HG03457 (cell line): Measurements from ENCODE around the gene PAPPA.

ENCODE experiments used
- ATAC-seq: cut with Tn5 transposase; IDR thresholded peaks from one replicate; pipeline ENCODE4 v1.9.1; 2021; ENCODE audit warnings: moderate number of reproducible peaks; ENCODE audit not compliant: unreplicated experiment

The PAPPA gene

GRCh38 chr9:116340270-116340669, 186.7 kb downstream of the PAPPA start:
- no peak for ATAC-seq

DNA sequence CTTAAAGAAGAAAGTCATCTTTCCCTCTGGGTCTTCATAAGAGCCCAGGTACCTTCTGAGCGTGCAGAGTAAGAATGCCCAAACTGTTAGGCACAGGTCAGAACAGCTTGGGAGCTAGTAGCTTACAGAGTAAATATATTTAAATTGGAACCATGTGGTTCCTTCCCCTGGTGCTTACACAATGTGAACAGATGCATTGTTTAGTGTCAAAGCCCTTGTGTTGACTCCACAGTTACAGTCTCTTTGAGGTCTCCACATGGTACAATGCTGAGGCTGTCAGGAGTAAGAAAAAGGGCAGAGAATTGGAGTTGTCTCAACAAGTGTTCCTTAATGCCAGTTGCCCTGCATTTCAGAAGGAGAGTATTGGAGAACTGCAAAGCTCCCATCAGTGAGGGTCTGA, 188.5 kb downstream of the PAPPA start:
- ATAC-seq, result no peak

- no peak for ATAC-seq
Measured at GRCh38 chr9:116342941-116343340, 189.3 kb downstream of the PAPPA start.

GRCh38 chr9:116344416-116344815, 190.8 kb downstream of the PAPPA start:
- no peak for ATAC-seq

- no peak for ATAC-seq
Measured at GRCh38 chr9:116345393-116345792, 191.8 kb downstream of the PAPPA start.

DNA sequence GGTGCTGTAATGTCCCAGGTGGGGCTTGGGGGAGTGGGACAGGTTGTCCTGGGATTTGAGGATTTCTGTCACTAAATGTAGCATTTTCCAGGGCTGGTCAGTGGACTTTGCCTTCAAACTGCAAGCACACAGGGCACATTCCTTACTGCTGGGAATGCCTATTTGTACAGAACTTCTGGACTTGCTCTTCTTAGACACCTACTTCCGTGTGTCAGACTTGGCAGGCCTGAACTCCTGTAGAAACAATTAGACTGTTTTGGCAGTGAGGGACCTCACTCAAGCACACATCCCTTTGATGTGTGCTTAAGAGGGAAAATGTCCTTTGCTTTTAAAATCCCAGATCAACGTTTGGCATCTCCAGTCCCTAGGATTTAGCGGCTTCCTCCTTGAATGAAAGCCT, 192.2 kb downstream of the PAPPA start:
- no peak for ATAC-seq

- ATAC-seq, result no peak
Measured at GRCh38 chr9:116349684-116350083, 196.1 kb downstream of the PAPPA start.

GRCh38 chr9:116350213-116350612, 196.6 kb downstream of the PAPPA start:
- no peak for ATAC-seq

- ATAC-seq, result no peak
Measured at GRCh38 chr9:116352958-116353357, 199.4 kb downstream of the PAPPA start.

GRCh38 chr9:116355153-116355921, 201.7 kb downstream of the PAPPA start:
- ATAC-seq, result no peak

GRCh38 chr9:116358251-116358650, 204.7 kb downstream of the PAPPA start:
- no peak for ATAC-seq

DNA sequence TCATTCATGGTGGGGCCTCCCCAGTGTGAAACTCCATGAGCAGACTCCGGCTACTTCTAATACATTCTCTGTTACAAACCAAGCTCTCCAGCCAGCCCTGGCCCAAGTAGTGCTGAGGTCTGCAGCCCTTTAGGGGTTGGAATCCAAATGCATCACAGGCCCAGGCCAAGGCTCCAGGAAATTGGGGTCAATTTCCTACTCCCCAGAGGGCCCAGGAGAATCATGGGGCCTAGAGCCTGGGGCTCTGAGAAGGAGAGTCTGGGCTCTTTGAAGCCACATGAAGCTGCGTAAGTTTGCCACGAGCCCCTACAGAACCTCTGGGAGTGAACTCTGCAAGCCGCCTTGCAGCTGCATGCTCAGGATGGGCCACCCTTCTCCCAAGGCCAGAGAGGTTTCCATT, 206.4 kb downstream of the PAPPA start:
- no peak for ATAC-seq

DNA sequence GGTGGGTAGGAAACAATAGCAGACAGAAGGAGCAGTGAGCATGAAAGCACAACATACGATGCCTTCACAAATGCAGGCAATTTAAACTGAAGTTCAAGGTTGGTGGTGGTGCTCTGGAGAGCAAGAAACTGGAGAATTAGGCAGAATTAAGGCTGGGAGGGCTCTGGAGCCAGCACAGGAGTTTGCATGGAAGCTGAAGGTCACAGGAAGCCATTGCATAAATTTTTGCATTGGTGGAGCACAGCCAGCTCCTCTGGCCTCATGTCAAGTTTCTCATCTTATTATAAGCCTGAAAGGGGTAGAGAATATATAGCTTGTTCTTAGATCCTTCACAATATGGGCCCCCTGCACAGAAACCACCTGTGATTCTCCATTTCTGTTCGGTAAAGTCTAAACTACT, 207.4 kb downstream of the PAPPA start:
- ATAC-seq, result no peak

- no peak for ATAC-seq
Measured at GRCh38 chr9:116361547-116361946, 208.0 kb downstream of the PAPPA start.

GRCh38 chr9:116362493-116362892, 208.9 kb downstream of the PAPPA start:
- no peak for ATAC-seq

DNA sequence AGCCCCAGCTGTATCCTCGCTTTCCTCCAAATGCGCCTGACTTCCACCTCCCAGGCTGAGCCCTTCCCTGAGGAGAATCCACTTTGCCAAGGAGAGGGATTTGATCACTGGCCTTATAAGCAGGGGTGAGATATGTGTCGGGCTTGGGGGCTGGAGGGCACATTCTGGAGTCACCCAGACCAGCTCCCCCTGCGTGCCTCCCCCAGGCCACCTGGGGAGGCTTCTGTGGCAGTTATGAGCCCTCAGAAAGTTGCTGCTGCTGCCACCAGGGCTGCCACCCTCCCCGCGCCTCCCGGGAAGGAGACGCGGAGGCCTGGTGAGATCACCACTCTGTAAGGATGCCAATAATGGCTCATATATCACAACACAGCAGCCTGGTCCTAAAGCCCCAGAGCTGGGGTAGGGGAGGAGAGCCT, 211.5 kb downstream of the PAPPA start:
- no peak for ATAC-seq

- ATAC-seq, result no peak
Measured at GRCh38 chr9:116366241-116366640, 212.7 kb downstream of the PAPPA start.

DNA sequence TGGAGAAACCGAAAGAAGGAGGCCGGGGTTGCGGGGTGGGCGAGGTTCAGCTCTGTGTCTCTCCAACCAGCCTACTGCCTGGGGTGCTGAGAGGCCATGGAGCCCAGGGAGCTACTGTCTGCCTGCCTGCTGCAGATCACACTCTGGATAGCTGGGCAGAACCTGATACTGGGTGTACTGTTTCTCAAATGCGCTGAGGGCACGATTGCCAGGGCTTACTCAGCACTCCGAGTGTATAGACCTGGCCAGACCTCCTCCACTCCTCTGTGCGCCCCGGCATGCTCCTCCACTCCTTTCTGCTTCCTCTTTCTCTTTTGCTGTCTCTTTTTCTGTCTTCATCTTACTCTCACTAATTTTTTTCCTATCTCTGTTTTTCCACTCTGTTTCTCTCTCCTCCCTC, 215.1 kb downstream of the PAPPA start:
- no peak for ATAC-seq

DNA sequence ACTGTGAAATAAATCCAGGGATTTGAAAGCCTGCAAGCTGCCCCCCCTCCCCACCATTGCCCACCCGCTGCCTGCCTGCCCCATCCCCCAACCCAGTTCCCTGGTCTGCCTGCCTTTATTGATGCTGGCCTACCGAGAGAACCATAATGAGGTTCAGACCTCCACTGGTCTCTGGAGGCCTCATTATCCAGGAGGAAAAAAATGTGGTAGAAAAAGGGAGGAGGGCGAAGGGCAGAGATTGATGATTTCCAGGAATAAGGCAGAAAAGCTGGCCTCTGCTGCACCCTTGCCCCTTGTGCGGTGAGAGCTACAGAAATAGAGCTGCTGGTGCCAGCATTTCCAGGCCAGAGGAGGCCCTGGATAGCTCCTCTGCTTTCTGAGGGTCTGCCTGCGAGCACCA, 216.1 kb downstream of the PAPPA start:
- ATAC-seq, result no peak

GRCh38 chr9:116370556-116370955, 217.0 kb downstream of the PAPPA start:
- ATAC-seq, result no peak

DNA sequence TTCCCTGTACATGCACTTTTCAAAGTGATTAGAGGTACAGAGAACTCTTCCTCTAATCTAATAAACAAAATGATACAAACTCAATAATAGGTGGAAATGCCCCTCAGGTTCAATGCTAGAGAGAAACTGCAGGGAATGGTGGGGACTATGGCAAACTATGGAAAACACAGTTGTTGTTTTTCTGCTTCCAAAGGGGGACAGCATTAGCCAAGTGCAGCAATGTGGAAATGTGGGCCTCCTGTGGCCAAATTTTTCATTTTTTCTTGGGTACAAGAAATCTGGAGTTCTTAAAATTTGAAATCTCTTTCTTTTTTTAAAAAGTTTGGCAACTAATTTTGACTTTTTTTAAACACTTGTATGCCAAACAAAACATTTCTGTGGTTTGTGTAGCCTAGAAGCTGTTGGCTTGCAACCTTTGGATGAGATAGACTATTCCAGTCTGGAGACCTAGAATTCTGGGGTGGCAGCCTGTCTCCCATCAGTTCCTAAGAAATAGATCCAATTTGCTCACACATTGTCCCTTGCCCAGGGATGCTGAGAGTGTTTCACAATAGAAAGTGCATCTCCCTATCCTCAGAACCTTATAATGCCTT, 218.6 kb downstream of the PAPPA start:
- no peak for ATAC-seq

- no peak for ATAC-seq
Measured at GRCh38 chr9:116372786-116373185, 219.2 kb downstream of the PAPPA start.
